C4-2B (cell line): Measurements from ENCODE around the gene SYN1.
A peak's percentile ranks its signal among the peaks of the same experiment; 100 is the strongest.

Experiments used
- H3K27ac ChIP-seq: fragments of 450-650 bp; 2 replicates; pipeline ENCODE4 v1.5.1; 2017
- ZFX ChIP-seq: fragments of 450-650 bp; IDR thresholded peaks from 2 replicates; pipeline ENCODE4 v1.6.1; 2017
- TF ChIP-seq, protein P1 (sequence below): fragments of 450-650 bp; conservative IDR thresholded peaks from 2 replicates; pipeline ENCODE4 v1.5.1; 2017; ENCODE audit warnings: mild to moderate bottlenecking

The SYN1 gene

DNA sequence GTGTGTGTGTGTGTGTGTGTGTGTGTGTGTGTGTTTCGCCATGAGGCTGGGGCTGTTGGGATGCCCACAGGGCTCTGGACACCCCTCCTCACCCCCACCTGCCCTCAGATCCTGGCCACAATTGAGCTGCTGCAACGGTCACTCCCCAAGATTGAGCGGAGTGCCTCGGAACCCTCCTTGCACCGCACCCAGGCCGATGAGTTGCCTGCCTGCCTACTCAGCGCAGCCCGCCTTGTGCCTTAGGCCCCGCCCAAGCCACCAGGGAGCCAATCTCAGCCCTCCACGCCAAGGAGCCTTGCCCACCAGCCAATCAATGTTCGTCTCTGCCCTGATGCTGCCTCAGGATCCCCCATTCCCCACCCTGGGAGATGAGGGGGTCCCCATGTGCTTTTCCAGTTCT lies 48.4 kb downstream of the SYN1 start:
- H3K27ac ChIP-seq = no peak overlapping the region
- no peak for TF ChIP-seq ZFX
- TF ChIP-seq, protein P1, sequence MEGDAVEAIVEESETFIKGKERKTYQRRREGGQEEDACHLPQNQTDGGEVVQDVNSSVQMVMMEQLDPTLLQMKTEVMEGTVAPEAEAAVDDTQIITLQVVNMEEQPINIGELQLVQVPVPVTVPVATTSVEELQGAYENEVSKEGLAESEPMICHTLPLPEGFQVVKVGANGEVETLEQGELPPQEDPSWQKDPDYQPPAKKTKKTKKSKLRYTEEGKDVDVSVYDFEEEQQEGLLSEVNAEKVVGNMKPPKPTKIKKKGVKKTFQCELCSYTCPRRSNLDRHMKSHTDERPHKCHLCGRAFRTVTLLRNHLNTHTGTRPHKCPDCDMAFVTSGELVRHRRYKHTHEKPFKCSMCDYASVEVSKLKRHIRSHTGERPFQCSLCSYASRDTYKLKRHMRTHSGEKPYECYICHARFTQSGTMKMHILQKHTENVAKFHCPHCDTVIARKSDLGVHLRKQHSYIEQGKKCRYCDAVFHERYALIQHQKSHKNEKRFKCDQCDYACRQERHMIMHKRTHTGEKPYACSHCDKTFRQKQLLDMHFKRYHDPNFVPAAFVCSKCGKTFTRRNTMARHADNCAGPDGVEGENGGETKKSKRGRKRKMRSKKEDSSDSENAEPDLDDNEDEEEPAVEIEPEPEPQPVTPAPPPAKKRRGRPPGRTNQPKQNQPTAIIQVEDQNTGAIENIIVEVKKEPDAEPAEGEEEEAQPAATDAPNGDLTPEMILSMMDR = no peak

GRCh38 chrX:47570794-47571193 lies 48.9 kb downstream of the SYN1 start:
- TF ChIP-seq ZFX = no peak
- TF ChIP-seq, protein P1 = no peak
- no peak overlapping the region for H3K27ac ChIP-seq

GRCh38 chrX:47568656-47569295 lies 50.9 kb downstream of the SYN1 start:
- H3K27ac ChIP-seq = no peak overlapping the region
- TF ChIP-seq ZFX = no peak
- TF ChIP-seq, protein P1 = no peak; the same call in 1 of the 2 replicates

DNA sequence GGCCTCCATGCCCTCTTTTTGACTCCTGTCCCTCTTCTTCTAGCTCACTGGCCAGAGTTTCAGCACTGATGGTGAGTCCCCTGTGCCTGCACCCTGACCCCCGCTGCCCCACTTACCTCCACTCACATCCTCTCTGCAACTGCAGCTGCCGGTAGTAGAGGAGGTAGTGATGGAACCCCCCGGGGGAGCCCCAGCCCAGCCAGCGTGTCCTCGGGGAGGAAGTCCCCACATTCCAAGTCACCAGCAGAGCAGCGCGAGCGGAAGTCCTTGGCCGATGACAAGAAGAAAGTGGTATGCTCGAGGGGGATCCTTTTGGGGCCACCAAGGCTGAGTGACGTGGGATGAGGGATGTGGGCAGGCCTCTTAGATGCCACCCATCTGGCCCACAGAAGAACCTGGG lies 52.8 kb downstream of the SYN1 start:
- no peak overlapping the region for H3K27ac ChIP-seq
- TF ChIP-seq, protein P1 = no peak

DNA sequence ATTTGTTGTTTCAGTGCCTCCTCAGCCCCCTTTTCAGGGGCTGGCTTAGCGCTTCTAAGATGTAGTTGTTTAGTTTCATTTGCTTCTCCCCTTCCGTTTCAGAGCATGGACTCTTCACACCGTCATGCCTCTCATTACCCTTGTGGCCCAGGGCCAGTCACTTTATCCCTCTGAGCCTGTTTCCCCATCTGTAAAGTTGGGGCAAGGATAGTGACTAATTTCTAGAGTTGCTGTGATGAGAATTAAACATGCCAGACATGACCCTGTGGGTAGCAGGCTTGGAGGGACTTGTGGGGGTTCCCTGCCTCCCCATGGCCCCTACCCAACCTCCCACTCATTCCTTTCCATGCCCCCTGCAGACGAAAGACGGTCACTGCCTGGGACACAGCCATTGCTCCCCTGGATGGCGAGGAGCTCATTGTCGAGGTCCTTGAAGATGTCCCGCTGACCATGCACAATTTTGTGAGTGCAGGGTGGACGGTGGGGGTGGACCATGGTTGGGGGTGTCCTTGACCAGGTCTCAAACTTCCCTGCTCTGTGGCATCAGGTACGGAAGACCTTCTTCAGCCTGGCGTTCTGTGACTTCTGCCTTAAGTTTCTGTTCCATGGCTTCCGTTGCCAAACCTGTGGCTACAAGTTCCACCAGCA lies 55.1 kb downstream of the SYN1 start:
- TF ChIP-seq, protein P1 = no peak
- TF ChIP-seq ZFX = no peak
- no peak overlapping the region for H3K27ac ChIP-seq

DNA sequence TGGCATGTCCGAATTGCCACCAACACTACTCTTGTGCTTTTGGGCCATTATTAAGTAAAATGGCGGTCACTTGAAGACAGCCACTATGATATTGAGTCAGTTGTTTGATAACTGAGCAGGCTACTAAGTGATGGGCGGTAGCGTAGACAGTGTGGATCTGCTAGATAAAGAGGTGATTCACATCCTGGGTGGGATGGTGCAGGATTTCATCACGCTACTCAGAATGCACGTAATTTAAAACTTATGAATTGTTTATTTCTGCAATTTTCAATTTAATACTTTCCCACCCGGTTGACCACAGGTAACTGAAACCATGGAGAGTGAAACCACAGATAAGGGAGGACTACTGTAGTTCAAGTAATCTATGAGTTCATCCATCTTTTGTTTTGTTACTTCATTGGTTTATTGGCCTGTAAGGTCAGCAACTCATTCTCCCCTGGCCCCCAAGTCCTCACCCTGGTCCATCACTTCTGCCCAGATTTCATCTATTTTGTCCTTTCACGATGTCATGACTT lies 55.8 kb downstream of the SYN1 start:
- no peak overlapping the region for H3K27ac ChIP-seq
- no peak for TF ChIP-seq ZFX
- TF ChIP-seq, protein P1 = no peak

DNA sequence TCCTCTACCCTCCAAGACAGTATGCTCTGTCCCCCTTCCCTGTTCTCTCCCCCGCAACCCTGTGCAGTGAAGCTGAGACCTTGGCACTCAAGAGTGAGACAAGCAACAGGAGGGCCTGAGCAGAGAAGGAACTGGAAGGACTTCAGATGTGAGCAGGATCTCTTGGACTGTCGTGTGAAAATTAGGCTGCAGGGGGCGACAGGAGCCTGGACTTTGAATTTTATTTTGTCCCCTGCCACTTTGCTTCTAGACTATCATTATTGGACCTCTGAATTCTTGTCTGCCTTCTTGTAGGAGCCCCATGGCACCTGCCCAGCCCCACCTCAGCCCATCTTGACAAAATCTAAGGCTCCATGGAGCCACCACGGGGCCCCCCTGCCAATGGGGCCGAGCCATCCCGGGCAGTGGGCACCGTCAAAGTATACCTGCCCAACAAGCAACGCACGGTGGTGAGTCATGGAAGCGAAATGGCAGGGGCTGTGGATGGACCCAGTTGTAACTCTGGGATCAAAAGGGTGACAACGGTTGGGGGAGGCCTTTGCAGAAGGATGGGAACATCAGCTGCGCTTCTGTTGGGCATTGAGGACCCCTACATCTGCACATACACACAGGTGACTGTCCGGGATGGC lies 56.9 kb downstream of the SYN1 start:
- H3K27ac ChIP-seq = no peak overlapping the region; the same call in 1 of the 2 replicates
- TF ChIP-seq, protein P1 = peak; percentile 35
- no peak for TF ChIP-seq ZFX
